ENCODE measurements around the gene HEATR1.

DNA sequence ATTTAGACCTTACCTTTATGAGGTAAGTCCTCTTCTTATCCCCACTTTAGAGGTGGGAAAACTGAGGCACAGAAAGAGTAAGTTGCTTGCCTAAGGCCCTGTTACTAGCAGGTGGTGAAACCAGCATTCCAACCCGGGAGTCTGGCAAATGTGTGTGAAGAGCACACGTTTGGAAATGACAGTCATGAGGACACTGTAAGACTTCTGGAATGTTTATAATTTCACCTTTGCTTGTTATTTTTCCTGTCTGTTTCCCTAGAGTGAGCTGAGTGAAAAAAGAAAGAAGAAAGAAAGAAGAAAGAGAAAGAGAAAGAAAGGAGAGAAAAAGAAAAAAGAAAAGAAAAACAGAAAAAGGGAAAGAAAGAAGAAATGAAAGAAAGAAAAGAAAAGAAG lies 101.7 kb downstream of the HEATR1 start:
- TF ChIP-seq EGR1 (IDR thresholded peaks at IDR 0.05; ENCODE audit: low read depth) = no peak
- TF ChIP-seq CTCF (IDR thresholded peaks at IDR 0.05 in 2 of 3, conservative IDR thresholded peaks at IDR 0.05 in 1 of 3; ENCODE audit: borderline replicate concordance in 1 of 3, insufficient read depth in 1 of 3, low read depth in 2 of 3, low read length in 2 of 3) = no peak
- no peak for TF ChIP-seq ZFX (IDR thresholded peaks at IDR 0.05)
- TF ChIP-seq, protein P1, sequence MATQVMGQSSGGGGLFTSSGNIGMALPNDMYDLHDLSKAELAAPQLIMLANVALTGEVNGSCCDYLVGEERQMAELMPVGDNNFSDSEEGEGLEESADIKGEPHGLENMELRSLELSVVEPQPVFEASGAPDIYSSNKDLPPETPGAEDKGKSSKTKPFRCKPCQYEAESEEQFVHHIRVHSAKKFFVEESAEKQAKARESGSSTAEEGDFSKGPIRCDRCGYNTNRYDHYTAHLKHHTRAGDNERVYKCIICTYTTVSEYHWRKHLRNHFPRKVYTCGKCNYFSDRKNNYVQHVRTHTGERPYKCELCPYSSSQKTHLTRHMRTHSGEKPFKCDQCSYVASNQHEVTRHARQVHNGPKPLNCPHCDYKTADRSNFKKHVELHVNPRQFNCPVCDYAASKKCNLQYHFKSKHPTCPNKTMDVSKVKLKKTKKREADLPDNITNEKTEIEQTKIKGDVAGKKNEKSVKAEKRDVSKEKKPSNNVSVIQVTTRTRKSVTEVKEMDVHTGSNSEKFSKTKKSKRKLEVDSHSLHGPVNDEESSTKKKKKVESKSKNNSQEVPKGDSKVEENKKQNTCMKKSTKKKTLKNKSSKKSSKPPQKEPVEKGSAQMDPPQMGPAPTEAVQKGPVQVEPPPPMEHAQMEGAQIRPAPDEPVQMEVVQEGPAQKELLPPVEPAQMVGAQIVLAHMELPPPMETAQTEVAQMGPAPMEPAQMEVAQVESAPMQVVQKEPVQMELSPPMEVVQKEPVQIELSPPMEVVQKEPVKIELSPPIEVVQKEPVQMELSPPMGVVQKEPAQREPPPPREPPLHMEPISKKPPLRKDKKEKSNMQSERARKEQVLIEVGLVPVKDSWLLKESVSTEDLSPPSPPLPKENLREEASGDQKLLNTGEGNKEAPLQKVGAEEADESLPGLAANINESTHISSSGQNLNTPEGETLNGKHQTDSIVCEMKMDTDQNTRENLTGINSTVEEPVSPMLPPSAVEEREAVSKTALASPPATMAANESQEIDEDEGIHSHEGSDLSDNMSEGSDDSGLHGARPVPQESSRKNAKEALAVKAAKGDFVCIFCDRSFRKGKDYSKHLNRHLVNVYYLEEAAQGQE (IDR thresholded peaks at IDR 0.05; ENCODE audit: low read depth) = no peak
- TF ChIP-seq POLR2A (IDR thresholded peaks at IDR 0.05; ENCODE audit: borderline replicate concordance, extremely low read depth, insufficient read depth, insufficient read length) = no peak
- no peak for TF ChIP-seq EZH2 (IDR thresholded peaks at IDR 0.05)
- no peak for TF ChIP-seq POLR2AphosphoS5 (IDR thresholded peaks at IDR 0.05; ENCODE audit: low read depth, low read length)
- peak; percentile 52 for TF ChIP-seq MAX (IDR thresholded peaks at IDR 0.05)
- no peak for TF ChIP-seq TCF7L2 (IDR thresholded peaks at IDR 0.05; ENCODE audit: borderline replicate concordance, extremely low read depth, insufficient read depth, insufficient read length)
- no peak for TF ChIP-seq EZH2phosphoT487 (IDR thresholded peaks at IDR 0.05; ENCODE audit: borderline replicate concordance)
- no peak for TF ChIP-seq SRF (IDR thresholded peaks at IDR 0.05; ENCODE audit: low read depth)
- TF ChIP-seq YY1 (IDR thresholded peaks at IDR 0.05; ENCODE audit: extremely low read depth, insufficient replicate concordance, low read depth, low read length) = no peak
- TF ChIP-seq SP1 (IDR thresholded peaks at IDR 0.05; ENCODE audit: low read depth) = no peak; the same call in 1 of the 2 replicates

Data from HCT116 (cell line).